NCI-H1092 treated with DMSO at 0.1 percent for 48 hours (cell line): ENCODE results near the gene DPYD.

Experiments used
- DNase-seq: peaks from one replicate; lab custom pipeline; 2025; lab: John Stamatoyannopoulos, UW

The DPYD gene

DNA sequence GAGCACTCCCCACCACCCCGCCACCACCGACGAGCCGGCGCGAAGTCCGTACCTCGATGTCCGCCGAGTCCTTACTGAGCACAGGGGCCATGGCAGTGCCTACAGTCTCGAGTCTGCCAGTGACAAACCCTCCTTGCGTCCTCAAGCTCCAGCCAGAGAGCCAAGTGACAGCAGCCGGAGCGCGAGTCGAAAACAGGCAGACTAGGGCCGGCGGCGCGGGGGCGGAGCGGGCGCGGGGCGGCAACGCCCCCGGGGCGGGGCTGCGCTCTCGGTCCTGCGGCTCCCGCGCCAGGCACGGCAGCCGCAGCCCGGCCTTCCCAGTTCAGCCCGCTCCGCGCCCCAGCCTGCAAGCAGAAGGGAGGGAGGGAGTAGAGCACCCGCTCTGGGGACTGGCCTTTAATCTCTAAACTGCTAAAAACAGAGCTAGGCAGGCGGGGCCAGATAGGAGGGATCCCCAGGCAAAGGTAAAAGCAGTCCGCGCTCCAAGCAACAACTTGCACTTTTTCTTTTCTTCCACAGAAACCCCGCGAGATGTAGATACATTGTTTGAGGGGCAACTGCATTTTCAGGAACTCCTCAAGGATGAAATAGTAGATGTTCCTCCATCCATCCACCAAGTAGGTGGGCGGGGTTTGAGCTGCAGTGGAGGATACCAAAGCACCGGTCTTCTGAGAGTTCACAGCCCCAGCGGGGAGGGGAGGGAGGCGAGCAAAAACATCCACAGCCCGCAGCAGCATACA, at the start of gene DPYD:
DPYD (minus strand) TSS at position 203 of the 740 bp plus-strand sequence; CDS start at position 91, 112 bp downstream.
- peak; percentile 46 for DNase-seq

DNA sequence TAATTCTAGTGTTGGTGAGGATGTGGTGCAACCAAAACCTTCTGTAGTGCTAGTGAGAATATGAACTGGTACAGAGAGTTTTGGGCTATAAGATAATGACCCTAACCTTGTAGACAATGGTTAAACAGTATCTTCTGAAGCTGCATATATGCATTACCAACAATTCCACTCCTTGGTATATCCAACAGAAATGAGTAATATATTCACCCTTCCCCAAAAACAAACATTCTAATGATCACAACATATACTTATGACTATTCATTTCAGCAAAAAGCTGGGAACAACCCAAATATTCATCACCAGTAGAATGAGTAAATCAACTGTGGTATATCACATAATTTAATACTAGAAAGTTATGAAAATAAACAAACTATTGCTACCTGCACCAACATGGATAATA, 39.6 kb upstream of the DPYD start:
- DNase-seq = no peak

DNA sequence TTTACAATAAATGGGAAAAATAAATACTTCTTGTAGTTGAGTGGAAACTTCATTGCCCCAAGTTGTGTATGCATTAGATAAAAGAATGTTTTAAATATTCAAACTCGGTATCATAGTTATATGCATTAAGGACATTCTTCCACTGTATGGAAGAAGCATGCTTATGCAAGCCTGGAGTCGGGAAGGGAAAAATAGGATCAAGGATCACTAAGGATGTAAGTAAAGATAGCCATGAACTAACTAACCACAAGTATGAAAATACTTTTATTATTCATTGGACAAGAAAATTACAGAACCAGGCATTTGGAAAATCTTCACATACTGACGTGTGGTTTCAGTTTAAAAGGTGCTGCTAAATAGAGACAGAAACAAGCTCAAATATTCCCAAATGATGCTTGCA, 26.9 kb upstream of the DPYD start:
- no peak for DNase-seq

DNA sequence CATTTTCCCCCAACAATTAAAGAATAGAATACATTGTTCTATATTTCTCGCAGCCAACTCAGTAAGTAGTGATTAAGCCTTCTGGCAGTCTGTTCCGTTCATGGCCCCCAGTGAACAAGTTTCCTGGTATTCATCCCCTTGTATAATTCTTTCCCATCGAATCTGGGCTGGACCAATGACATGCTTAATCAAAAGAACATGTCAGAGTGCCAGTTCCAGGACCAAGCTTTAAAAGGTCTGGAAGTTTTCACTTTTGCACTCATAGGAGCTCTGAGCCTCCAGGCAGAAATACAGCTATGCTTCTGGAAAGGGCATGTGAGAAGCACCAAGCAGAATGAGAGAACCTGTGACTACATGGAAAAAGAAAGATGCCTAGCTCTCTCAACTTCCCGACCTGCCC, 22.5 kb upstream of the DPYD start:
- DNase-seq = no peak

DNA sequence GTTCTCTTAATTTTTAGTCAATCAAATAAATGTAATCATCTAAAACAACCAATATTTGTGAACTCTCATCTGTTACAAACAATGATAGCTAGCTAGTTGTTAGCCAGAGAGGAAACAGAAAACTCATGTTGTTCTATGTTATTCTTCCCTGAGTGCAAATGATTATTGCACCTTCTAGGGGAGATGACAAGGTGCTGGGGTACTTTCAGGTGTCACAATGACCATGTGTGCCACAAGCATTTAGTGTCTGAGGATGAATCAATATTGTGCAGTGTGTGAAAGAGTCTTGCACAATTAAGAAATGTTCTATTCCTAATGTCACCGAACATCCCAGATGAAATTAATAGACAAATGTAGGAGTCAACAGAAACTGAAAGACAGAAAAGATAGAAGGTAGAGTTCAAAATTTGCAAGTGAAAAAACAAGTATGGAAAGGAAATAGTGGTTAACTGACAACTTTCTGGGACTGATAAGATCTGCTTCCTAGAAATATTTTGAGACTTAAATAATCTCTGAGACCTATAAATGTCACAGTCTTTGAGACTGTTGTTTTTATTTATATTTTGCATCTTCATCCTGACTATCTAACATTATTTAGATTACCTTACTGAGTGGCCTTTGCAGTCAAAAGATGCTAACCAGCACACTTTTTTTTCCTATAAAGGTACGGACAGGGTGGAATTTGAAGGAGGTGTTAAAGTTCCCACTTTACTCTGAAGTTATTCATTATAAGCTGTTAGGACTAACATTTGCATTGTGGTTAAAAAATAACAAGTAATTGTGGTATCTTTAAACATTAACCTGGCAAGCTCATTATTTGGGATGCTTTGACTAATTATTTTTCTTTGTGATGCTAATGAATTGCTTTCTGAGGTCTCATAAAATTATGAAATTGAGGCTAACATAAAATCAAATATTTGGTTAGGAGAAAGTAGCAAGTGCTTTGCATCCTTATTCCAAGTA, 21.6 kb upstream of the DPYD start:
- DNase-seq = no peak

DNA sequence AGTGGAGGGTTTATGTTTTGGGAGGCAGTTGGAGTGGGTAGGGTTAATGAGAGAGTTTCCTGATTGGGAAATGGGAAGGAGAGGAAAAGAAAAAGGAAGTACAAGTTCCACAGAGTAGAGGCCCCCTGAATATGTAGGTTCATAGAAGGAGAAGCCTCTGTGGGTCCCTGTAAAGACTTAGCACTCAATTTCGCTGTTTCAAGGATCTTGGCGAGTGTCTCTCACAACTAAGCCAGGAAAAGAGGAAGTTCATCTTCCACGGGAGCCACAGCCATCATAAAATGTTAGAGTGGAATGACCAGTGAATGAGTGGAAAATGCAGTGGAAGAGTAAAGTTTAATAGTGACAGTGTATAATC, 17.4 kb upstream of the DPYD start:
- DNase-seq = no peak

DNA sequence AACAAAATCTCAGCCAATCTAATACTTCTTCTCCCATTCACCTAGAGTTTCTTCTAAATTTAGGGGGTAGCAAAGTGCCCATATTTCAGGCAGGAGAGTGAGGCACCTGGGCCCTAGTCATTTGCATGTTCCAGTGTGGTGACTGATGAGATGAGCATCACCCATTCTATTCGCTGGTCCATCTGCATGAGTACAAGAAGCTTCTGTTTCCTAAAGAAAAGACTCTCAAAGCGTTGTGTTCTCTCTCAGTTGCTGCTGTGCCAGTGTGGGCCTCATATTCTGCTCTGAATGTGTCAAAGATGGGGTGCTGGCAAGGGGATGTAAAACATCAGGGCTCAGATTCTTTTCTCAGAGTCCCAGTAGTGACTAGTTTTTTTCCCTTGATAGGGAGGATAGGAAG, 16.1 kb upstream of the DPYD start:
- no peak for DNase-seq

DNA sequence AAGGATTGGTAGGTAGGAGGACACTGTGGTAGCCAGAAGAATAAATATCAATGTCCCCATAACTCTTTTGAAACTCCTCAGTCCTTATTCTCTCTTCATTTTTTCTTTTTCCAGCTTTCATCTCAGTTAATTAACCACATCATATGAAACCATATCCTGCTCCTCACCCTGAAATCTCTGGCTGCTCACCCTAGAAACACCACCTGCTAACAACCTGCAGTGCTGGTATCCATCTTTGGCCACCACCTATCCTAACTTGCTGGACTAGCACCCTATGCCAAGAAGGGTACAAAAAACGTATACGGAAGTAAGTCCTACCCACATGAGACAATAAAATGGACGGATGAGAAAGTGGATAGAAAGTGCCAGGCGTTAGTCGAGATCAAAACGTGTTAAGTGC, 13.7 kb upstream of the DPYD start:
- no peak for DNase-seq

DNA sequence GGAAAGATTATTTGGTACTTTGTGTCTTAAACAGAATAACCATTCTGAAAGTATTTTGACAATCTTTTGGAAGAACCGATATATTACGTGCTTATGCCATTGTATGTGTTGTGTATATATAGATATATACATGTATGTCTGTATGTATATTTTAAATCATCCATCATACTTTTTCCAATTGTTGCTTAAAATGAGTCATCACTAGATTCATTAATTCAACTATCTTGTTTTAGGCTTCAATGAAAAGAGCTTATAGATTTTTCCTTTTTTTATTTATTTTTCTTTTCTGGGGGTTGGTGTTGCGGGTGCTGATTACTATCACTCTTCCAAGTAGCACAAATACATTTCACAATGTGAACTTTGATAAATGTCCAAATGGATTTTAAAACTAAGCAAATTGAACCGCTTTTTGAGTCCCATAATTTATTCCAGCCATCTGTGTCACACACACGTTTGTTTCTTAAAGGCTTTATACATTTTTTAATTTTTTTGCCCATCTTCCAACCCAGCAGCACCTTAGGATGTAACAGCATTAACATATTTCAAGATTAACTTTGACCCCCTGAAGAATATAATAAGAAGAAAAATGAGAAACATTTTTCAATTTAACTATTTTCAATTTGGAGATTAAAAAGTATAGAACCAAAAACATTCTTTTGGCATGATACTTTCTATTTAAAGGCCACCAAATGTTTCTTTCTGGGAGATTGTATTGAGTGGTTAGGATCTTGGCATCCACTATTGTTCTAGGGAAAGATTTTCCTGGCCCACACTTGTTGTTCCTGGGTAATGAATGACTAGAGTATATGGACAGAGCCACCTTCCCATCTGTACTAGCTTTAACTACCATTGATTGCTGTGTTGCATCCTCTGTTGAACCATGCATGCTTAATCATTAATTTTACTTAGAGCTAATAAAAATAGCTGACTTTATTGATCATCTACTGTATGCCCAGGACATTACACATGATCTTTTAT, 9.3 kb upstream of the DPYD start:
- no peak for DNase-seq

DNA sequence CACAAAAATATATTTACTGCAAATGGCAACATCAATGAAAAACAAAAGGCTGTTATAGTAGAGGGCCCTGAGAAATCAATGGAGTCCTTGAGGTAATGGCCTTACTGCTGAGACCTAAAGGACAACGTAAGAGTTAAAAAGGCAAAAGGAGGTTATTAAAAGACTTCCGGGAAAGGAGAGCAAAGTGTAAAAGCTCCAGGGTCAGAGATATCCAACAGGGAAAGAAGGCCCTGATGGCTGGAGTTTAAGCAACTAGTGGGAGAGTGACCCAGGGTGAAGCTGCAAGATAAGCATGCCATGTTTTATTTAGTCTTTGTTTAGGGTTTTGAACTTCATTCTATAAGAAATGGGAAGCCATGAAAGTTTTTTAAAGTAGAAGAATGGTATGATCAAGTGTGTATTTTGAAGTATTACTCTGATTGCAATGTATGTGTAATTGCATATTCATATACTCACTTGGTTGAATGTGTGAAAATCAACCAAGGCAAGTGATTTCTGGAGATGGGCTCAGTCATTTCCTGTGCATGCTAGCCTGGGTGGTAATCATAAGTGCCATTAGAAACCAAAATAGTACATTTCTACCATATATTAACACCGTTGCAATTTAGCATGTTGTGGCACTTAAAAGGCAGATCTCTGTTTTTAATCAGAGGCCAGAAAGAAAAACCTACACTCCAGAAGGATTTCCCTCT, 5.3 kb upstream of the DPYD start:
- no peak for DNase-seq

DNA sequence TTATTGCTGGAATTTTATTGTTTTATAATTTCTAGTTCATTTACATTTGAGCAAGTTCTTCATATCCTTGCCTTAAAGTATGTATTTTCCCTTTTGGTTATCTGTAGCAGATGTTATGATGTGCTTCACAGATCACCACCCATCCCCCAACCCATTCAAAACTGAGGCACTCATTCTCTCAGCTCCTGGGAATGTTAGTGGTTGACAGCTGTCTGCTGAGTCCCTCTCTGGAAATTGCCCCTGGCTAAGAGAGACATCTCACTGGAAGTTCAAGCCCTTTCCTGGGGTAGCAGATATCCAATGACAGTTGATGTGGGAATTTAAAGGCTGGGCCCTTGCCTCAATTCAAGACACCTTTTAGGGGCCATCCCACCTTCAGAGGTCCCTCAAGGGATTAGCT, 4.3 kb upstream of the DPYD start:
- DNase-seq = no peak

DNA sequence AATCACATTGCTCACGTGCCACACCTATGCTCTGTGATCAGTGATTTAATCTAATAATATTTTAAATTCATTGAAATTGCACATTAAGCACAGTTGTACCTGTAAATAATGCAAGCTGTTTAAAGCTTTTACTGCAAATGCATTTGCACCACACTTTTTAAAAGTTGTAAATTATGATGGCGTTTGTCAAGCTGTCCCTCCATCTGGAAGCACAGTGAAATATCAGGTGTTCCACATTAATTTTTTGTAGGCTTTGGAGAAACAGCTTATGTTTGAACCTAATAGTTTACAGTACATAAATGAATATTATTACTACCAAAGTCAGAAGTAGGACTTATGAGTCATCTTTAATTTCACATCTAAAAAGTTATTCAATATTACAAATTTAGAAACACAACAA, 3.0 kb upstream of the DPYD start:
- DNase-seq = no peak

DNA sequence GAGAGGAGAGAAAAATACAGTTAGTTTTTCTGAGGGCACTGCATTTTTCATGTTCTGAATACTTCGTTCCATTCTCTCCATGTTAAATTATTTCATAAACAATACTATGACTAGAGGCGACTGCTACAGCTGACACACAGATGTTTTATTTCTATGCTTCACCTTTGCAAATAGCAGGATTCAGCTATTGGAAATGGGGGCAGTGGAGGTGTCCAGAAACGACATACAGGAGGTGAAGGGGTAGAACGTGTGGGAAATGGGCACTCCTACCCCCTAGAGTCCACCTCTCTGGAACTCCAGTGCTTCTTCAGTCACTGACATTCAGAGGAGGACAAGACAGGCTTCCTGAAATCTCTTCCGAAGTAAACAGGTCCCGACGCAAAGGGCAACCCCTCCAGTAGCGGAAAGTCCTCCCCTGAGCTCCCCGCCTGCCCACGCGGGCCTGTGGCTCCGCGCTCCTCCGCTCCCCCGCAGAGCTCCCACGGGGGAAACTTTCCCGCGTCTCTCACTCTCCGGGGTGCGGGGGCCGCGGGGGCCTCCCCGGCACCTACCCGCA, 480 bp downstream of the DPYD start:
- no peak for DNase-seq

DNA sequence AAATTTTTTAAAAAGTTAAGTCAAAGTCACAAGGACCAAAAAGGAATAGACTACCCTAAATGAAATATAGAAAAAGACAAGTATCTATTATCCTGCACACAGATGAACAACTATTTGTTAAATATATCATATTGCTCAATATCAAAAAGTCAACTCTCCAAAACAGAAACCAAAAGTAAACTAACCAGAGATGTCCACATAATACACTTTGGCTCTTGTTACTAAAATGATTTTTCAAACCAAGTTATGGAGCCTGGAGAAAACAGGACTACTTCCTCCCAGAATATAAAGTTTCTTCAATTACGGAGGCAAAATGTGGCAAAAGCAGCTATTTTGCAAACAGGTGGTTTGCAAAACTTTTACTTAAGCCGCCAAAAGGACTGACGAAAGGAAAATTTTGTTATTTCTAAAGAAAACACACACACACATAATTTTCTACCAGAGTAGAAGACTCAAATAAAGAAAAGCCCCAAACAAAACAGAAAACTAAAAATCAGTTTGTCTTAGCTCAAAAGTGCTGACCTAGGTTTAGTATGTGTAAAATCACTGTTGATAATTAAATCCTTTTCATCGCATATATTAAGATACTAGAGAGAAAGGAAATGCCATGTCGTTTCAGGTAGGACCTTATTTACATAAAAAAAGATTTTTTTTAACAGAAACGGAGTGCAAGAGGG, 1.1 kb downstream of the DPYD start:
- DNase-seq = no peak

DNA sequence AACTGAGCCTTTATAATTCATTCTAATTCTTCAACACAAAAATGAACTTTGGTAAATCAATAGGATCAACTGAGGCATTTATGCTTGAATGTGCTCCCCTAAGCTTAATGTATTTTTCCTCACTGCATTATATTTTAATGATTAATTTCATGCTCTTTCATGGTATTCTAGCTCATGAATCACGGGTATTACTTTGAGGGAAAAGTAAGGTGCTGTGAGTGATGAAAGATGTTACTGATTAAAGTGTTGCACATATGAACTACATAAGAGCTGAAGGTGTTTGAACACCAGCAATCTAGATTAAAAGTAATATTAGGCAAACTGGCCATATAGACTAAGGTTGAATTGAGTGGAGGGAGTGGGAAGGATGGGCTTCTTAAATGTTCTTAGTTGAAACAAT, 1.9 kb downstream of the DPYD start:
- DNase-seq = no peak

DNA sequence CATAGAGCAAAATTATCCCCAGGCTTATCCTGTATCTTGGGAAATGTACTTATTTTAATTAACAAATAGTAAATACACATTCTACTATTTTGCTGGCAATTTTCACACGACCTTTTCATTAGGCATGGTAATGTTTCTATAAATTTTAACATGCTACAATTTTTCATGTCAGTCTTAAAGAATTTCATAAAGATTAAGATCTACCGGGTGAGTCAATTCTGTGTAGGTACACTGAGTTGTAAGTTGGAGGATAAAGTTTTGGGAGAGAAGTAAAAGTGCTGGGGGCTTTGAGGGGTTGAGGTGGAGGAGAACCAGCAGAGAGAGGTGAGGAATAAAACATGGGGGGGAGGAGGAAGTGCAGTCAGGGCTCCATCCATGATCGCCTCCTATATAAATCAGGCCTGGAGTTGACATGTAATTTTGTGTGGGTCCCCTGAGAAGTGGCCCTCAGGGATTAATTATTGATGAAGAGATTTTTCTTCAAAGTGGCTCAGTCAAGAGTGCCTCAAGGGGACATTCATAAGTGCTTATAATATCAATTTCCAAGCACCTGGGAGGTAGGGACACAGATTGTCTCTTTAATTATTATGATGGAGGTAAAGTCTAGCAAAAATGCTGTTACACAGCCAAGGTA, 7.2 kb downstream of the DPYD start:
- DNase-seq = no peak

DNA sequence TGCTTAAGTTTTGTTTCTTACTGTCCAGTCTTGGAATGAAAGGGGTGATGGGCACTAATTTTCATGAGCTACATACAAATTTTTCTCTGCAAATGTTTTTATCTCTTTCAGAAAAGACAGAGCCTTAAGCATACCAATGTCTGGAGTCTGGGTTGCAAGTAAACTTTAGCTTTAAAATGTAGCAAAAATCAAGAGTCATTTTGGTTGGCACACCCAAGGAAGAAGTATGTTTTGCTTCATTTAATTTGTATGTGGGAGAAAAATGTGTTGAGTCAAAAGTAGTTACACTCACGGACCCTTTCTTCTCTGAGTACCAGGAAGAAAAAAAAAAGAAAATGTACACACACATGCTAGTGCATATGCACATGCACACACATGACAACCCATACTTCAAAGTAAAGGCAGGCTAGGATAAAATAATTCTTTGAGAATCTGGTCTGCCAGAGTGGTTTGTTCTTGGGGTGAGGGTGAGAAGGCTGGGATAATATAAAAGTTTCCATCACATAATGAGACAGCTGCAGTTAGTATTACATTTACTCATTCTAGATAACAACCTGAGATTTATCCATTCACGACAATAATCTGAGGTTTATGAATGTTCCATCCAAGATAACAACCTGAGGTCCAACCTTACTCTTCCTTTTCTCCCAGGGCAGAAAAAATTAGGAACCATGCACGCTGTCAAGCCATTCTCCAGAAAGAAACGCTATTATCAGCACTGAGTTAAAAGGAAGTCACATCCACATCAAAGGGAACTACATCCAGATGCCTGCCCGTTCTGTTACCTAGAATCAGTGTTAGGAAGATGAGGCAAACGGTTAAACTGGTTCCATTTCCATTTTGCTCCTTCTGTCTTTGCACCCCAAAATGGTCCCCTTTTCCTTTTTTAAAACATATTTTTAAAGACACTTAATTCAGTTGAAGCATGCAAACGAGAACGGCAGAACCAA, 9.3 kb downstream of the DPYD start:
- DNase-seq = no peak

DNA sequence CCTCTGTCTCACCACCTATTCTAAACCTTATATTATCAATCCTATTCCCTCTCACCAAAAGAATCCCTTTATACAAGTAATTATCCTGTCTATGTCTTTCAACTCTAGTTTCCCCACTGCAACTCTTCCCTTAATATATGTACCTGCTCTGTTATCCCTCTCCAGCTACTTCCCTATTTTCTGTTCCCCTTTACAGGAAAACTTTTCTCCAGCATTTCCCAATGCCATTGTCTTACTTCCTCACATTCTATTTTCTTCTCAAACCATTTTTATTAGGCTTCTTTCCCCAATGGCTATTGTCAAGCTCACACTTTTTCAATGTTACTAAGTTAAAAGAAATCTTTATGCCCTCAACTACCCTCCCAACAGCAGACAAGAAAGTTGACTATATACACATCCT, 11.6 kb downstream of the DPYD start:
- DNase-seq = no peak

DNA sequence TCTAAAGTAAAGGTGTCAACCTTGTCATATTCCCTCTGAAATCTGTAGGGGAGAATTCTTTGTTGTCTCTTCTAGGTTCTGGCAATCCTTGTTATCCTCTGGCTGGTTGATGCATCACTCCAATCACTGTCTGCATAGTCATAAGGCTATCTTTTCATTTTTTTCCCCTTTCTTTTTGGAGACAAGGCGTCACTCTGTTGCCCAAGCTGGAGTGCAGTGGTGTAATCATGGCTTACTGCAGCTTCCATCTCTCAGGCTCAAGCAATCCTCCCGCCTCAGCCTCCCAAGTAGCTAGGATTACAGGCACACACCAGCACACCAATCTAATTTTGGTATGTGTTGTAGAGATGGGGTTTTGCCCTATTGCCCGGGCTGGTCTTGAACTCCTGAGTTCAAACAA, 12.9 kb downstream of the DPYD start:
- DNase-seq = no peak
